Stimulated activated CD4-positive, alpha-beta T cell treated with anti-CD3 and anti-CD28 coated beads, Interleukin-2, amount 100 ng/mL, for 4 hours (primary cell): ENCODE measurements around the gene HNRNPC.
"Not testable (repeated sequence)": the region's sequence is repeated elsewhere in the genome, so short reads cannot be mapped to it uniquely, and the experiment has no call there.

ENCODE experiments used
- DNase-seq: peaks from one replicate; pipeline ENCODE4 v3.0.0-alpha.2; 2020; ENCODE audit warnings: low read depth

HNRNPC gene

DNA sequence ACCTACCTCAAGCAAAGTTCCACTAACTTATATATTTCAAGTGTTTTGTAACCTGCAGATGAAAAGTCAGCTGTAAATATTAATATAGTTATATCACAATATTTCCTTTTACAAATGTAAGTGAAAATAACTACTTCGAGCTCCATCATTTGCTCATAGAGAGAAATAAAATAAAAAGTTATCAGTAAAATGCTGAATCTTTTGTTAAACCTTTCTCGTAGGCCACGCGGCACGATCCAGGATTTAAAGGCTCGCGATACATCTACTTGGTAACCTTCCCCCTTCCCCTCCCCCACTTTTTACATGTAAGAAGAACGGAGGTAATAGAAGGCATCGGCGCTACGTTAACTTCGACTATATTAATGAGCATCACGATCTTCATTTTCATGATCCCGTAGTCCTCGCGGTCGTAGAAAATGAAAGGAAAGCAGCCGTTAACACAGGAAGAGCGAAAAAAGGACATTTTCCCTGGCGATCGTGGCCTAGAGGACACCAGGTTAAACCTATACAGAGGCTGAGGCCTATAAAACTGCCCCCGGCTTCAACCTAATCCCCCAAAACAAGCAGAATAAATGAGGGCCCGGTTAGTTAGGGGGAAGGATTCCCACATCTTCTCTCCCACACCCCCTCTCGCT lies 508 bp downstream of the HNRNPC start:
- no peak for DNase-seq

GRCh38 chr14:21267886-21268616 lies 1.2 kb downstream of the HNRNPC start:
- DNase-seq = no peak

DNA sequence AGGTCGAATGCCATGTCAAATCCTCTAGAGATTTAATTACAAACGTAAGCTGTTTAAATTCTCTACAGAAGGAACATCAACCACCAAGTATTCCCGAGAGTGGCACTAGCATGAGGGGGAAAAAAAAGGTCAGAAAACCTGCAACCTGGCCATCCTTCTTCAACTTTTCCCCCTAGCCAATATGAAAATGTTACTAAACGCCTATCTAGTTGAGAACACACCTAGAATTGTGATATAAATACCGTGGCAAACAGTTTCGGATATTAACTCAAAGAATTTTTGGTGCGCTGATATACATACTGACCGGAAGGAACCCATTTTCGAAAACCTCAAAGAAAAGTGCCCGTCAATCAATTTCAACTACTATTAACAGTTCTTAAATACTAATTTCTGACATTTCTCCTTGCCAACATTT lies 1.8 kb downstream of the HNRNPC start:
- DNase-seq = no peak

DNA sequence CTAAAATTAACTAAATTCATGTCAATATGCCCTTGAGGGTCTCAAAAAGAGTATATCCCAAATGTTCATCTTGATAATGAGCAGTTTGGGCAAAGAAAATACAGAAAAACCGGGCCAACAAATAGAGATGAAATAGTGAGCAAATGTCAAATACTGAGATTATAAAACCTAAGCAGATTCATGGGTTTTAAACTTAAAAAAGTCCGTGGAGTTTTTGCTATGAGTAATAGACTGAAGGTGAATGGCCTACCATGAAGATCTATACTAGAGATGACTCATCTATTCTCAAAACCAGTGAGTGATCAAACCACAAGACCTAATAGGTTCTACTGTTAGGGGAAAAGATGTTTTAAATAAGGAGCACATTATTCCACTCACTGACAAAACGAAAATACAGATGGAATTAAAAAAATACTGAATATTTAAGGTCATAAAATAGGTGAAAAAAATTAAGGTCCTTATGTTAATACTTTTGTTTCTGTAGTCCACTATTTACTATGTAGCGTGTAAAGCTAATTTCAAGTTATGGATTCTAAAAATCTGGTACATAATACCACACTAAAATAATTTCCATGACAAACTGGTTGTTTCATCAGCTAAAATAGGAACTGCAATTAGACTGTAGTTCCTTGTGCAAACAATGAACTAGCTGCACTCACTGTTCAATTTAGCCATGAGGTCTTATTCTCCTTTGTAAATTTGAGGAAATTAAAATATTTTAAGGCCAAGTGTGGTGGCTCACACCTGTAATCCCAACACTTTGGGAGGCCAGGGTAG lies 5.0 kb downstream of the HNRNPC start:
- DNase-seq = no peak

DNA sequence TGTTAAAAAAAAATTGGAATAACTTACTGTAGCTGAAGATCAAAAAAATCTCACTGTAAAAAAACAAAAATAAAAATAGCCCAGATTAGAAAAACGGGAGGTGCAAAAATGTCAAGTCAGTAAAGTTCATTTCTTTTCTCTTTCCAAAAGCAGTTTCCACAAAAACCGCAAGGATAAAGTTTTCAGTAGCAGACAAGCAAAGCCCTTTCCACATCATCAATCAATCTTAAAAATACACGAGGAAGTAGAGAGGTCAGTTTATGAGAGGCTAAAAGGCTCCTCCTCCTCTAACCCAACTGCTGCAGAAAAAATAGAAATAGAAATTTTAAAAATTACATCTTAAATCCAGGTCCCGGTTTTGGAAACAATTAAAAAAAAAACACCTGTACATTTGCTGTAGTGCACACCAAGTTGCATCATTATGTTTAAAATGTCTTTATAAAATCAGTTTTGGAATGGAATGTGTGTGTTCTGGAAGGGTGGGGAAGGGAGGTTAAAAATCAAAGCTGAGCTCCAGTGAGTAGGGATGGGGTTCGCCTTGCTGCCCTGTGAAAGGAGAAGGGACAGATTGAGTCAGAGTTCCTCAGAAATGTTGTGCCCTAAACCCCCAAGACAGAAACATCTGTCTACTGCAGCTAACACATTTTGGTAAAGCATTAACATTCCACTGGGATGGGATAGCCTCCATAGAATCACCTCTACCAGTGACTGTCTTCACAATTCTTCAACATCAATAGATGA lies 5.8 kb downstream of the HNRNPC start:
- no peak for DNase-seq

- DNase-seq = no peak
These were observed 6.8 kb downstream of the HNRNPC start for GRCh38 chr14:21262410-21262809.

- no peak for DNase-seq
These were observed 7.4 kb downstream of the HNRNPC start for GRCh38 chr14:21261824-21262223.

- no peak for DNase-seq
These were observed 10.1 kb downstream of the HNRNPC start for GRCh38 chr14:21258889-21259787.

- DNase-seq = no peak
These were observed 11.0 kb downstream of the HNRNPC start for GRCh38 chr14:21258005-21258888.

DNA sequence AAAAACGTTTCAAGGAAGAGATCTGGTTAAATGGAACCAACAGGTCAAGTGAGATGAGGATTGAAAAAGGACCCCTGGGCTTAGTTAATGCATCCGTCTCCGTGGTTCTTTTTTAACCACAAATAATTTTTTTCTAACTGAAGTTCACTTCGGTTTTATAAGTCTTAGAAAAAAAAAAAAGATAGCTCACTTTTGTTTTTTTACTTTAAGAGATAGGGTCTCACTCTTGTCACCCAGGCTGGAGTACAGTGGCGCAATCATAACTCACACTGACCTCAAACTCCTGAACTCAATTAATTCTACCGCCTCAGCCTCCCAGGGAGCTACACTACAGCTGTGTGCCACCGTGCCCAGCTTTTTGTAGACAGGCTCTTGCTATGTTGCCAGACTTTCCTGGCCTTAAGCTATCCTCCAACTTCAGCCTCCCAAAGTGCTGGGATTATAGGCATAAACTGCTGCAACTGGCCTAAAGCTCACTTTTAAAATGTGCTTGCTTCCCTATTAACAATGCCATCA lies 11.8 kb downstream of the HNRNPC start:
- DNase-seq = no peak

GRCh38 chr14:21256539-21257393 lies 12.5 kb downstream of the HNRNPC start:
- no peak for DNase-seq

DNA sequence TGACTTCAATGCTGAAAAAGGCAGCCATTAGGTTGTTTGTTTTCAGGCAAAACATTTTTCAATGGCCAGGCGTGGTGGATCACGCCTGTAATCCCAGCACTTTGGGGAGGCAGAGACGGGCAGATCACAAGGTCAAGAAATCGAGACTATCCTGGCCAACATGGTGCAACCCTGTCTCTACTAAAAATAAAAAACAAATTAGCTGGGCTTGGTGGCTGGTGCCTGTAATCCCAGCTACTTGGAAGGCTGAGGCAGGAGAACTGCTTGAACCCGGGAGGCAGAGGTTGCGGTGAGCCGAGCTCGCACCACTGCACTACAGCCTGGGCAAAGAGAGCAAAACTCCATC lies 13.2 kb downstream of the HNRNPC start:
- DNase-seq = not testable (repeated sequence)

GRCh38 chr14:21255385-21256101 lies 13.7 kb downstream of the HNRNPC start:
- no peak for DNase-seq

DNA sequence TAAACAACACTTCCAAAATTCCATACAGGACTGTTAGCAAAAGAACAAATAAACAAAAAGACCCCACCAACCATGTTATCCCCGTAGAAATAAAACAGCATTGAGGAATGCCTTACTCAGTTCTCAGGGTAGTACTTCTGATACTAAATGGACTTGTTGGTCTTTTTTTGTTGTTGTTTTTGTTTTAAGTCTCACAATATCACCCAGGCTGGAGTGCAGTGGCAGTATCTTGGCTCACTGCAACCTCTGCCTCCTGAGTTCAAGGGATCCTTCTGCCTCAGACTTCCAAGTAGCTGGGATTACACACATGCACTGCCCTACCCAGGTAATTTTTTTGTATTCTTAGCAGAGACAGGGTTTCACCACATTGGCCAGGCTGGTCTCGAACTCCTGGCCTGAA lies 17.1 kb downstream of the HNRNPC start:
- DNase-seq = no peak

DNA sequence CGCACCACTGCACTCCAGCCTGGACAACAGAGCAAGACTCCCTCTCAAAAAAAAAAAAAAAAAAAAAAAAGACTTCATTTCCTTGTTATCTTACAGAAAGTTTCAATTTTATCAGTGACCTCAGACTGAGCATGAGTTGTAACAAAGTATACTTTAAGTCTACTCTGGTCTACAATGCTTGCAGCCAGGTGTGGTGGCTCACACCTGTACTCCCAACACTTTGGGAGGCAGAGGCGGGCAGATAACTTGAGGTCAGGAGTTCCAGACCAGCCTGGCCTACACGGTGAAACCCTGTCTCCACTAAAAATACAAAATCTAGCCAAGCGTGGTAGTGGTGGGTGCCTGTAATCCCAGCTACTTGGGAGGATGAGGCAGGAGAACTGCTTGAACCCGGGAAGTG lies 18.0 kb downstream of the HNRNPC start:
- DNase-seq = no peak

DNA sequence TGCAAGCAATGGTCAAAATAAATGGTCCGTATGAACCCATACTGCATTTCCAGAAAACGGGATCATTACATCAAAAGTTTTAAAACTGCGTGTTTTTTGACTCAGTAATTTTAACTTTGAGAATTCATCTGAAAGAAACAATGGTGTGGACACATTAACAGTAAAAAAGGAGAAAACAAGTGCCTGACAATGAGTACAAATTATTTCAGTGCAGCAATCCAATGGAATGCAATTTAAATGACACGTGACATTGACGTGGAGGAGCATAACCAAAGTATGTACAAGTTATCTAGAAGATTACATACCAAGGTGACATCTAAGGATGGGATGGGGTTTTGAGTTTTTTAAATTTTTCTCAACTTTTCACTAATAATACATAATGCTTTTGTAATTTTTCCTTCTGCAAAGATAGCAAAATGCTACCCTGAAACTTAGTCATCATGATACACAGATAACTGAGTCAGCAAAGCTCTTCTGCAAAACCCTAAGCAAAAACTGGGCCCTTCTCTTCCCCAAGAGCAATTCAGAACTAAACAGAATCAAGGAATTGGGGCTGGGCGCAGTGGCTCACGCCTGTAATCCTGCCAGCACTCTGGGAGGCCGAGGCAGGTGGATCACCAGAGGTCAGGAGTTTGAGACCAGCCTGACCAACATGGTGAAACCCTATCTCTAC lies 20.4 kb downstream of the HNRNPC start:
- DNase-seq = no peak

- no peak for DNase-seq
These were observed 20.9 kb downstream of the HNRNPC start for GRCh38 chr14:21248338-21248737.

DNA sequence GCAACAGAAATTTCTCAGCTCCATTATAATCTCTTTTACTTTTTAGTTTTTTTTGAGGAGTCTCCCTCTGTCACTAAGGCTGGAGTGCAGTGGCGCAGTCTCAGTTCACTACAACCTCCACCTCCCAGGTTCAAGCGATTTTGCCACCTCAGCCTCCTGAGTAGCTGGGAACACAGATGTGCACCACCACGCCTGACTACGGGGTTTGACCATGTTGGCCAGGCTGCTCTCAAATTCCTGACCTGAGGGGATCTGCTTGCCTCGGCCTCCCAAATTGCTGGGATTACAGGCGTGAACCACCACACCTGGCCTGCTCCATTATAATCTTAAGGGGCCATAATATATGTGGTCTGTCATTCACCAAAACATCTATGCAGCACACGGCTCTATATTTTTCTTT lies 23.4 kb downstream of the HNRNPC start:
- DNase-seq = no peak
